Ascending aorta (tissue), 2 donors: Measurements from ENCODE around the gene TMEM217. TPM values are rescaled to one million over a fixed set of nuclear protein-coding genes. Genes with fewer than 3 reads are reported as not detected.

ENCODE experiments used
- DNase-seq, 2 donors: peaks; one replicate each; pipeline ENCODE4 v3.0.0-alpha.2; 2019; ENCODE audit warnings: low spot score in 2 of 2
- H3K27ac ChIP-seq, 2 donors: fragments of 200-600 bp; sonication (generic); one replicate each; pipeline ENCODE4 v1.5.1; 2016 to 2017; ENCODE audit warnings: mild to moderate bottlenecking in 1 of 2
- H3K27me3 ChIP-seq: fragments of 200-600 bp; sonication (generic); one replicate; pipeline ENCODE4 v1.5.1; 2017
- H3K36me3 ChIP-seq, 2 donors: fragments of 200-600 bp; sonication (generic); one replicate each; pipeline ENCODE4 v1.5.1; 2016
- H3K4me1 ChIP-seq, 2 donors: fragments of 200-600 bp; sonication (generic); one replicate each; pipeline ENCODE4 v1.5.1; 2016 to 2017; ENCODE audit warnings: mild to moderate bottlenecking in 1 of 2
- H3K4me3 ChIP-seq, 2 donors: fragments of 200-600 bp; sonication (generic); one replicate each; pipeline ENCODE4 v1.5.1; 2016 to 2017; ENCODE audit warnings: mild to moderate bottlenecking in 1 of 2
- H3K9me3 ChIP-seq, 2 donors: fragments of 200-600 bp; sonication (generic); one replicate each; pipeline ENCODE4 v1.5.1; 2016
- intact Hi-C: fragments of 100-400 bp; cut with DNase I; formaldehyde crosslinking; loops from one replicate; pipeline ENCODE4 v1.15.1; 2023
- total RNA-seq: library from RNA; depleted of rRNA; stranded (reverse); fragments of >200 nt; gene quantifications from one replicate; pipeline ENCODE4 v1.1.0, GENCODE V29; 2016
- TF ChIP-seq, protein P1 (sequence below), 3 experiments: fragments of 200-600 bp in 2 of 3; fragments of 450-650 bp in 1 of 3; sonication (generic) in 2 of 3; IDR thresholded peaks; one replicate each; pipeline ENCODE4 v1.5.1; 2016 to 2019; ENCODE audit warnings: antibody characterized with exemption in 3 of 3, mild to moderate bottlenecking in 1 of 3, moderate library complexity in 1 of 3

The TMEM217 gene
- total RNA-seq, 1 donor from 2014 or later: not detected

DNA sequence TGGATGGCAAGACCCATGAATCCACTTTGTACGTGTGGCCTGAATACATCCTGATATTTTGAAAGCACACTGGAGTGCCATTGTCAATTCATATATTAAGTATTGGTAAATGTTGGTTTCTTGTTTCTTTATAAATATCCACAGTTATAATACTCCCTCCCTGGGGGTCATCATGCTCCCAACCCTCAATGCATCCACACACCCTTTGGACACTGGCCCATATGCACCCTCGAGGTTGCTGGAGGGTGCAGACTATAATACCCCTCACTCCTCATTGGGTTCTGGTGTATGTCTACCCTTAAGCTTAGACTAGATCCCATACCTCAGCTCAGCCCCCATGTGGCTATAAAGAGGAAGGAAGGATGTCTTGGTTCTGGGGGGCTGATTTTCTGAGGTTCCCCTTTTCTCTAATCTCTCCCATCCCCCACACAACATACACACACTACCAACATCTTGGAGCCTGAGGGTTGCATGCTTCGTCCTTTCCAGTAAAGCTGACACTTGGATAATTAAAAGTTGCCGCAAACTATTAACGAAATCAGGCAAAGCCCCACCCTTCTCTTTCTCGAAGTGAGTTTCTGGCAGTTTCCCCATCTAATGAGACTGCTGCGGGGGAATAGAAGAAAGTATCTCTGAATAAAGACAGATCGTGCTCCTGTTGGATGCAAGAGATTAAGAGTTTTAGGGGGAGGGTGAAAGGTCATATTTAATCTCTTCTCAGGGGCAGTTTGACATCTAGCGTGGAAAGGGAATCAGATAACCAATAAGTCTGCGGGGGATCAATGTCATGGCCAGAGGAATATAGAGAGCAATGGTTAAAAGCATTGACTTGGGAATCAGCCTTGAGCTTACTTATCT is 80.6 kb downstream of the TMEM217 start:
- intact Hi-C loops: no loop called here
- H3K9me3 ChIP-seq: no peaks in the 10 kb centered on the region
- H3K4me3 ChIP-seq: no peak overlapping the region
- no peak overlapping the region for H3K27ac ChIP-seq
- peaks cover 31 to 37% of the 10 kb centered on the region in 2 donors for H3K36me3 ChIP-seq
- peaks cover 0 to 16% of the 10 kb centered on the region in 2 donors for H3K4me1 ChIP-seq
- TF ChIP-seq, protein P1, sequence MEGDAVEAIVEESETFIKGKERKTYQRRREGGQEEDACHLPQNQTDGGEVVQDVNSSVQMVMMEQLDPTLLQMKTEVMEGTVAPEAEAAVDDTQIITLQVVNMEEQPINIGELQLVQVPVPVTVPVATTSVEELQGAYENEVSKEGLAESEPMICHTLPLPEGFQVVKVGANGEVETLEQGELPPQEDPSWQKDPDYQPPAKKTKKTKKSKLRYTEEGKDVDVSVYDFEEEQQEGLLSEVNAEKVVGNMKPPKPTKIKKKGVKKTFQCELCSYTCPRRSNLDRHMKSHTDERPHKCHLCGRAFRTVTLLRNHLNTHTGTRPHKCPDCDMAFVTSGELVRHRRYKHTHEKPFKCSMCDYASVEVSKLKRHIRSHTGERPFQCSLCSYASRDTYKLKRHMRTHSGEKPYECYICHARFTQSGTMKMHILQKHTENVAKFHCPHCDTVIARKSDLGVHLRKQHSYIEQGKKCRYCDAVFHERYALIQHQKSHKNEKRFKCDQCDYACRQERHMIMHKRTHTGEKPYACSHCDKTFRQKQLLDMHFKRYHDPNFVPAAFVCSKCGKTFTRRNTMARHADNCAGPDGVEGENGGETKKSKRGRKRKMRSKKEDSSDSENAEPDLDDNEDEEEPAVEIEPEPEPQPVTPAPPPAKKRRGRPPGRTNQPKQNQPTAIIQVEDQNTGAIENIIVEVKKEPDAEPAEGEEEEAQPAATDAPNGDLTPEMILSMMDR (IDR thresholded peaks at IDR 0.05): no peak
- H3K27me3 ChIP-seq: no peaks in the 10 kb centered on the region
- DNase-seq: no peak

GRCh38 chr6:37176268-37177076 is 81.5 kb downstream of the TMEM217 start:
- TF ChIP-seq, protein P1 (IDR thresholded peaks at IDR 0.05): no peak
- Histone ChIP-seq H3K27ac (no peak overlapping the region), H3K27me3 (no peaks in the 10 kb centered on the region), H3K4me1 (peaks cover 0 to 16% of the 10 kb centered on the region in 2 donors), H3K9me3 (no peaks in the 10 kb centered on the region), H3K4me3 (no peak overlapping the region), H3K36me3 (peaks cover 31 to 37% of the 10 kb centered on the region in 2 donors)
- no peak for DNase-seq
- intact Hi-C loops: no loop called here

GRCh38 chr6:37175332-37176267 is 82.3 kb downstream of the TMEM217 start:
- H3K4me3 ChIP-seq: no peak overlapping the region
- TF ChIP-seq, protein P1 (IDR thresholded peaks at IDR 0.05): no peak
- H3K27ac ChIP-seq: no peak overlapping the region
- peaks cover 34 to 37% of the 10 kb centered on the region in 2 donors for H3K36me3 ChIP-seq
- H3K27me3 ChIP-seq: no peaks in the 10 kb centered on the region
- intact Hi-C loops: no loop called here
- DNase-seq: no peak
- peaks cover 0 to 16% of the 10 kb centered on the region in 2 donors for H3K4me1 ChIP-seq
- no peaks in the 10 kb centered on the region for H3K9me3 ChIP-seq

- peak overlapping the region in 1 of 2 donors; percentile 28 for H3K4me3 ChIP-seq
- intact Hi-C loops: no loop called here
- no peak for DNase-seq
- H3K27ac ChIP-seq: no peak overlapping the region
- no peaks in the 10 kb centered on the region for H3K27me3 ChIP-seq
- peaks cover 34 to 37% of the 10 kb centered on the region in 2 donors for H3K36me3 ChIP-seq
- TF ChIP-seq, protein P1 (IDR thresholded peaks at IDR 0.05): no peak
- no peaks in the 10 kb centered on the region for H3K9me3 ChIP-seq
- peaks cover 0 to 16% of the 10 kb centered on the region in 2 donors for H3K4me1 ChIP-seq
Measured at GRCh38 chr6:37174515-37175331, 83.2 kb downstream of the TMEM217 start.
